Panc1 (cell line): ENCODE measurements around the gene SCRN2. TPM values are rescaled to one million over a fixed set of nuclear protein-coding genes. Genes with fewer than 3 reads are reported as not detected.

Experiments
- ATAC-seq: fragments of 200-7000 bp; cut with Tn5 transposase; 2 replicates; pipeline ENCODE4 v1.9.1; 2020; ENCODE audit warnings: mild to moderate bottlenecking, moderate library complexity
- BruUV-seq: library from RNA; stranded (reverse); fragments of 400-500 nt; replicated peaks from 2 replicates; lab custom pipeline; 2021; lab: Mats Ljungman, UMichigan
- CTCF ChIA-PET: fragments of 300-600 bp; sonication (Branson Sonifier 250); formaldehyde crosslinking; loops from one replicate; lab custom pipeline; 2022; ENCODE audit warnings: antibody characterized with exemption; lab: Charles Lee
- POLR2A ChIA-PET: fragments of 300-600 bp; sonication (Branson Sonifier 250); formaldehyde crosslinking; loops from one replicate; lab custom pipeline; 2022; ENCODE audit warnings: antibody characterized with exemption; lab: Charles Lee
- DNase-seq: peaks from one replicate; pipeline ENCODE4 v3.0.0-alpha.2; 2010; ENCODE audit warnings: low read depth, low spot score
- H3K27ac ChIP-seq: 2 replicates; pipeline ENCODE4 v1.5.1; 2011; ENCODE audit warnings: mild to moderate bottlenecking, low read length, inconsistent platforms
- H3K27me3 ChIP-seq: fragments of 200-500 bp; sonication (Bioruptor generic); 2 replicates; pipeline ENCODE4 v1.6.0; 2014; ENCODE audit warnings: low read length, inconsistent platforms; ENCODE audit not compliant: control insufficient read depth, insufficient read depth
- H3K36me3 ChIP-seq: fragments of 200-500 bp; sonication (Bioruptor generic); 2 replicates; pipeline ENCODE4 v1.5.1; 2014; ENCODE audit warnings: inconsistent platforms, mild to moderate bottlenecking, low read length, moderate library complexity; ENCODE audit not compliant: control insufficient read depth, insufficient read depth
- H3K4me1 ChIP-seq: 2 replicates; pipeline ENCODE4 v1.5.1; 2011; ENCODE audit warnings: inconsistent platforms, mild to moderate bottlenecking, low read length, moderate library complexity; ENCODE audit not compliant: control insufficient read depth, insufficient read depth
- H3K4me3 ChIP-seq, 2 experiments: 2 replicates each; pipeline ENCODE4 v1.5.1; 2011 to 2012; ENCODE audit warnings: low read depth in 2 of 2, low read length in 2 of 2, mild to moderate bottlenecking in 2 of 2, inconsistent platforms in 1 of 2, moderate library complexity in 1 of 2
- H3K9me3 ChIP-seq: fragments of 200-500 bp; sonication (Bioruptor generic); 2 replicates; pipeline ENCODE4 v1.5.1; 2014; ENCODE audit warnings: low read depth, mild to moderate bottlenecking, inconsistent platforms, low read length, moderate library complexity; ENCODE audit not compliant: control insufficient read depth, insufficient read depth
- POLR2AphosphoS5 ChIP-seq: IDR thresholded peaks from 2 replicates; pipeline ENCODE4 v1.6.1; 2012; ENCODE audit warnings: mild to moderate bottlenecking, low read depth, low read length, moderate library complexity
- SIN3A ChIP-seq: IDR thresholded peaks from 2 replicates; pipeline ENCODE4 v1.6.1; 2012; ENCODE audit warnings: low read depth, mild to moderate bottlenecking, low read length, moderate library complexity, borderline replicate concordance; ENCODE audit not compliant: insufficient read depth
- TCF7L2 ChIP-seq: IDR thresholded peaks from 2 replicates; pipeline ENCODE4 v1.6.1; 2011; ENCODE audit warnings: mild to moderate bottlenecking, low read depth, low read length, inconsistent platforms
- in situ Hi-C: cut with HindIII; loops from 2 replicates; pipeline ENCODE4 v1.10.0; 2016; ENCODE audit warnings: low sequenced_read_pairs, low pct_unique_long_range_greater_than_20kb
- intact Hi-C: fragments of 100-400 bp; cut with micrococcal nuclease; formaldehyde crosslinking; loops from one replicate; pipeline ENCODE4 v1.10.0; 2022; ENCODE audit not compliant: unreplicated experiment
- total RNA-seq: library from RNA; stranded (reverse); gene quantifications from one replicate; pipeline ENCODE4 v1.2.1, GENCODE V29; 2021; ENCODE audit not compliant: unreplicated experiment
- TF ChIP-seq, protein P1 (sequence below): fragments of 450-650 bp; IDR thresholded peaks from 2 replicates; pipeline ENCODE4 v1.5.1; 2017; ENCODE audit warnings: mild to moderate bottlenecking
- TF ChIP-seq, protein P2 (sequence below), 2 experiments: IDR thresholded peaks; 2 replicates each; pipeline ENCODE4 v1.6.1; 2011 to 2012; ENCODE audit warnings: low read depth in 2 of 2, control low read depth in 1 of 2, low read length in 1 of 2, mild to moderate bottlenecking in 1 of 2, moderate library complexity in 1 of 2; ENCODE audit not compliant: insufficient read depth in 1 of 2

Gene SCRN2
- total RNA-seq, 1 experiment from 2014 or later = 34.9 TPM

DNA sequence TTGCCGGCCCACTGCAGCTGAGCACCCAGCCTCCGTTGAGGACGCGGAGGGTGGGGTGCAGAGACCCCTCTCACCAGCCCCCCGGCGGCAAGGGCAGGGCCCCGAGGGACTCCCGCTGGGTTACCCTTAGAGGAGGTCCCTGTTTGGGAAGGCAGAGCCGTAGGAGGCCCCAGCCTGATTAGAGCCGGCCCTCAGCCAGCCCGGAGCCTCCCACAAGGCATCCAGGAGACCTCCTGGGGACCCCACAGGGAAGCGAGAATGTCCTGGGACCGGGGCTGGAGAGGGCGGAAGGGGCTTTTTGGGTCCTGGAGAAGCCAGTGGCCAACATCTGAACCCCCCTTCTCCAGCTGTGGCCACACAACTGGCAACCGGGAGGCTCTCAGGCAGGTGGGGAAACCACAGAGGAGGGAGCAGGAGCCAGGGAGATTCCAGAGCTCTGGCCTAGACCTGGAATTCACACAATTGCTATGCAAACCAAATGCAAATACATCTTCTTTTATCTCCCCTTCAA is 31.6 kb upstream of the SCRN2 start:
- Histone ChIP-seq H3K27me3 (no peaks in the 10 kb centered on the region), H3K36me3 (no peaks in the 10 kb centered on the region), H3K4me3 (no peak overlapping the region), H3K4me1 (peaks cover 2% of the 10 kb centered on the region; the same call in 1 of the 2 replicates), H3K9me3 (no peaks in the 10 kb centered on the region), H3K27ac (no peak overlapping the region)
- in situ Hi-C loops = no loop called here
- no peak for DNase-seq
- intact Hi-C loops = no loop called here
- ChIA-PET POLR2A (interaction anchor here (0.6 kb wide), 1 partner anchor 228 kb away, joined by 6 read pairs; no protein-coding TSS in a partner anchor), CTCF (no interaction called here)
- BruUV-seq = no TSS peak
- TF ChIP-seq TCF7L2 (no peak), POLR2AphosphoS5 (no peak), SIN3A (no peak)
- TF ChIP-seq, protein P1, sequence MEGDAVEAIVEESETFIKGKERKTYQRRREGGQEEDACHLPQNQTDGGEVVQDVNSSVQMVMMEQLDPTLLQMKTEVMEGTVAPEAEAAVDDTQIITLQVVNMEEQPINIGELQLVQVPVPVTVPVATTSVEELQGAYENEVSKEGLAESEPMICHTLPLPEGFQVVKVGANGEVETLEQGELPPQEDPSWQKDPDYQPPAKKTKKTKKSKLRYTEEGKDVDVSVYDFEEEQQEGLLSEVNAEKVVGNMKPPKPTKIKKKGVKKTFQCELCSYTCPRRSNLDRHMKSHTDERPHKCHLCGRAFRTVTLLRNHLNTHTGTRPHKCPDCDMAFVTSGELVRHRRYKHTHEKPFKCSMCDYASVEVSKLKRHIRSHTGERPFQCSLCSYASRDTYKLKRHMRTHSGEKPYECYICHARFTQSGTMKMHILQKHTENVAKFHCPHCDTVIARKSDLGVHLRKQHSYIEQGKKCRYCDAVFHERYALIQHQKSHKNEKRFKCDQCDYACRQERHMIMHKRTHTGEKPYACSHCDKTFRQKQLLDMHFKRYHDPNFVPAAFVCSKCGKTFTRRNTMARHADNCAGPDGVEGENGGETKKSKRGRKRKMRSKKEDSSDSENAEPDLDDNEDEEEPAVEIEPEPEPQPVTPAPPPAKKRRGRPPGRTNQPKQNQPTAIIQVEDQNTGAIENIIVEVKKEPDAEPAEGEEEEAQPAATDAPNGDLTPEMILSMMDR = no peak
- TF ChIP-seq, protein P2, sequence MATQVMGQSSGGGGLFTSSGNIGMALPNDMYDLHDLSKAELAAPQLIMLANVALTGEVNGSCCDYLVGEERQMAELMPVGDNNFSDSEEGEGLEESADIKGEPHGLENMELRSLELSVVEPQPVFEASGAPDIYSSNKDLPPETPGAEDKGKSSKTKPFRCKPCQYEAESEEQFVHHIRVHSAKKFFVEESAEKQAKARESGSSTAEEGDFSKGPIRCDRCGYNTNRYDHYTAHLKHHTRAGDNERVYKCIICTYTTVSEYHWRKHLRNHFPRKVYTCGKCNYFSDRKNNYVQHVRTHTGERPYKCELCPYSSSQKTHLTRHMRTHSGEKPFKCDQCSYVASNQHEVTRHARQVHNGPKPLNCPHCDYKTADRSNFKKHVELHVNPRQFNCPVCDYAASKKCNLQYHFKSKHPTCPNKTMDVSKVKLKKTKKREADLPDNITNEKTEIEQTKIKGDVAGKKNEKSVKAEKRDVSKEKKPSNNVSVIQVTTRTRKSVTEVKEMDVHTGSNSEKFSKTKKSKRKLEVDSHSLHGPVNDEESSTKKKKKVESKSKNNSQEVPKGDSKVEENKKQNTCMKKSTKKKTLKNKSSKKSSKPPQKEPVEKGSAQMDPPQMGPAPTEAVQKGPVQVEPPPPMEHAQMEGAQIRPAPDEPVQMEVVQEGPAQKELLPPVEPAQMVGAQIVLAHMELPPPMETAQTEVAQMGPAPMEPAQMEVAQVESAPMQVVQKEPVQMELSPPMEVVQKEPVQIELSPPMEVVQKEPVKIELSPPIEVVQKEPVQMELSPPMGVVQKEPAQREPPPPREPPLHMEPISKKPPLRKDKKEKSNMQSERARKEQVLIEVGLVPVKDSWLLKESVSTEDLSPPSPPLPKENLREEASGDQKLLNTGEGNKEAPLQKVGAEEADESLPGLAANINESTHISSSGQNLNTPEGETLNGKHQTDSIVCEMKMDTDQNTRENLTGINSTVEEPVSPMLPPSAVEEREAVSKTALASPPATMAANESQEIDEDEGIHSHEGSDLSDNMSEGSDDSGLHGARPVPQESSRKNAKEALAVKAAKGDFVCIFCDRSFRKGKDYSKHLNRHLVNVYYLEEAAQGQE (IDR thresholded peaks at IDR 0.05; ENCODE audit: insufficient read depth in 1 of 2, low read depth in 2 of 2, low read length in 1 of 2) = no peak
- no peak; the same call in 1 of the 2 replicates for ATAC-seq

DNA sequence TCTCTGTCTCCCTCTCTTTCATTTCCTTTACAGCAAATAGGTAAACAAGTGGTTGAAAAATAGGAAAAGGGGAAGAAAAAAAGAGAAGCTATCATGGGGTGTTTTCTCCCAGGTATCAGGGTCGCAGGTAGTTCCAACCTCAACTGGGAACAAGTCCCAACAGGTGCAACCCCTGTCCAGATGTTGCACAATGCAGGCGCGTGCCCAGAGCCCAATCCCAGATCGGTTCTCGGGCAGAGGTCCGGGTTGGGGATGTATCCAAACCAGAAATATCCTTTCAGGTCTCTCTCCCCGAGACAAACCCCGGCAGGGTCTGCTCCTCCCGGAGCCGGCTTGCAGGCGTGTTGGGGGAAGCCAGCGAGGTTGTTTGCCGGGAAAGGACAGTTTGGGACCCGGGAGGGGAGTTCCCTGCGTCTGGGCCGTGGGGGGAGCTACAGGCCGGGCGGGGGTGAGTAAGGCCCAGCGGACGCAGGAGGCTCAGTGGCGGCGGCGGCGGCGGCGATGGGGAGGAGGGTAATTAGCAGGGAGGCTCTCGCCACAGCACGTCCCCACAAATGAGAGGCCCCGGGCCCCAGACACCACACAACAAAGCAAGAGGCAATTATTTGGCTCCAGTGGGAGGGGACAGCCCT is 31.1 kb upstream of the SCRN2 start:
- in situ Hi-C loops = no loop called here
- Histone ChIP-seq H3K4me3 (no peak overlapping the region), H3K9me3 (no peaks in the 10 kb centered on the region), H3K27ac (no peak overlapping the region), H3K4me1 (peaks cover 2% of the 10 kb centered on the region; the same call in 1 of the 2 replicates), H3K36me3 (no peaks in the 10 kb centered on the region), H3K27me3 (no peaks in the 10 kb centered on the region)
- no peak for TF ChIP-seq TCF7L2
- TF ChIP-seq, protein P1 = no peak
- no peak for TF ChIP-seq SIN3A
- TF ChIP-seq, protein P2 (IDR thresholded peaks at IDR 0.05; ENCODE audit: insufficient read depth in 1 of 2, low read depth in 2 of 2, low read length in 1 of 2) = no peak
- no peak for TF ChIP-seq POLR2AphosphoS5
- ChIA-PET POLR2A (no interaction called here), CTCF (no interaction called here)
- DNase-seq = no peak
- intact Hi-C loops = no loop called here
- no peak for ATAC-seq
- no TSS peak for BruUV-seq
